Dendritic cell treated with granulocyte-macrophage colony-stimulating factor and Interleukin-4, amounts not matched to agents 40 ng/mL and 50 ng/mL, for 4 days (primary cell): ENCODE data around the gene CDC14A.
A peak's percentile ranks its signal among the peaks of the same experiment; 100 is the strongest.

Source experiments
- H3K27ac Mint-ChIP-seq: one replicate; pipeline ENCODE4 v1.8.0; 2022; ENCODE audit warnings: mild to moderate bottlenecking, mixed read lengths
- H3K27me3 Mint-ChIP-seq: one replicate; pipeline ENCODE4 v1.8.0; 2022; ENCODE audit warnings: mild to moderate bottlenecking, mixed read lengths
- H3K36me3 Mint-ChIP-seq: one replicate; pipeline ENCODE4 v1.8.0; 2022; ENCODE audit warnings: low read depth, mixed read lengths
- H3K4me1 Mint-ChIP-seq: one replicate; pipeline ENCODE4 v1.8.0; 2022; ENCODE audit warnings: low read depth, mixed read lengths
- H3K4me3 Mint-ChIP-seq: one replicate; pipeline ENCODE4 v1.8.0; 2022; ENCODE audit warnings: mild to moderate bottlenecking, moderate library complexity, mixed read lengths
- H3K9me3 Mint-ChIP-seq: one replicate; pipeline ENCODE4 v1.8.0; 2022; ENCODE audit warnings: mixed read lengths
- intact Hi-C: fragments of 100-400 bp; cut with micrococcal nuclease; formaldehyde crosslinking; loops from one replicate; pipeline ENCODE4 v1.15.0; 2022

The CDC14A gene

GRCh38 chr1:100496896-100497295 is 144.6 kb downstream of the CDC14A start:
- H3K9me3 Mint-ChIP-seq: no peaks in the 10 kb centered on the region
- H3K4me3 Mint-ChIP-seq: no peak overlapping the region
- intact Hi-C loops: no loop called here
- H3K4me1 Mint-ChIP-seq: peaks cover 9% of the 10 kb centered on the region
- H3K27ac Mint-ChIP-seq: no peak overlapping the region
- no peaks in the 10 kb centered on the region for H3K27me3 Mint-ChIP-seq
- peaks cover 53% of the 10 kb centered on the region for H3K36me3 Mint-ChIP-seq

GRCh38 chr1:100497796-100498195 is 145.5 kb downstream of the CDC14A start:
- no peaks in the 10 kb centered on the region for H3K27me3 Mint-ChIP-seq
- H3K36me3 Mint-ChIP-seq: peaks cover 54% of the 10 kb centered on the region
- intact Hi-C loops: no loop called here
- H3K9me3 Mint-ChIP-seq: no peaks in the 10 kb centered on the region
- peaks cover 9% of the 10 kb centered on the region for H3K4me1 Mint-ChIP-seq
- H3K4me3 Mint-ChIP-seq: no peak overlapping the region
- no peak overlapping the region for H3K27ac Mint-ChIP-seq

GRCh38 chr1:100499194-100499811 is 147.0 kb downstream of the CDC14A start:
- peaks cover 57% of the 10 kb centered on the region for H3K36me3 Mint-ChIP-seq
- peaks cover 9% of the 10 kb centered on the region for H3K4me1 Mint-ChIP-seq
- H3K27me3 Mint-ChIP-seq: no peaks in the 10 kb centered on the region

GRCh38 chr1:100502052-100502792 is 149.9 kb downstream of the CDC14A start:
- Mint-ChIP-seq H3K27ac (no peak overlapping the region), H3K4me1 (peaks cover 14% of the 10 kb centered on the region), H3K4me3 (no peak overlapping the region), H3K36me3 (peaks cover 54% of the 10 kb centered on the region), H3K27me3 (no peaks in the 10 kb centered on the region), H3K9me3 (peaks cover 7% of the 10 kb centered on the region)
- intact Hi-C loops: no loop called here

More at GRCh38 chr1:100499194-100499811, 147.0 kb downstream of the CDC14A start:
- Mint-ChIP-seq H3K4me3 (no peak overlapping the region), H3K9me3 (no peaks in the 10 kb centered on the region), H3K27ac (no peak overlapping the region)
- intact Hi-C loops: no loop called here

- no peak overlapping the region for H3K4me3 Mint-ChIP-seq
- no peak overlapping the region for H3K27ac Mint-ChIP-seq
- no peaks in the 10 kb centered on the region for H3K27me3 Mint-ChIP-seq
- peaks cover 39% of the 10 kb centered on the region for H3K36me3 Mint-ChIP-seq
- H3K4me1 Mint-ChIP-seq: peaks cover 5% of the 10 kb centered on the region
- peaks cover 7% of the 10 kb centered on the region for H3K9me3 Mint-ChIP-seq
- intact Hi-C loops: no loop called here
Observed at GRCh38 chr1:100506217-100506616, 153.9 kb downstream of the CDC14A start.

- H3K27ac Mint-ChIP-seq: no peak overlapping the region
- H3K4me3 Mint-ChIP-seq: no peak overlapping the region
- intact Hi-C loops: no loop called here
- peaks cover 4% of the 10 kb centered on the region for H3K4me1 Mint-ChIP-seq
- peaks cover 5% of the 10 kb centered on the region for H3K9me3 Mint-ChIP-seq
- H3K27me3 Mint-ChIP-seq: no peaks in the 10 kb centered on the region
- H3K36me3 Mint-ChIP-seq: peaks cover 37% of the 10 kb centered on the region
Observed at GRCh38 chr1:100510451-100510850, 158.1 kb downstream of the CDC14A start.

GRCh38 chr1:100511058-100511457 is 158.8 kb downstream of the CDC14A start:
- H3K36me3 Mint-ChIP-seq: peaks cover 33% of the 10 kb centered on the region
- peaks cover 9% of the 10 kb centered on the region for H3K4me1 Mint-ChIP-seq
- no peak overlapping the region for H3K27ac Mint-ChIP-seq
- intact Hi-C loops: no loop called here
- no peaks in the 10 kb centered on the region for H3K9me3 Mint-ChIP-seq
- no peak overlapping the region for H3K4me3 Mint-ChIP-seq
- H3K27me3 Mint-ChIP-seq: no peaks in the 10 kb centered on the region

GRCh38 chr1:100511773-100512172 is 159.5 kb downstream of the CDC14A start:
- peaks cover 31% of the 10 kb centered on the region for H3K36me3 Mint-ChIP-seq
- peaks cover 11% of the 10 kb centered on the region for H3K4me1 Mint-ChIP-seq
- no peak overlapping the region for H3K4me3 Mint-ChIP-seq
- H3K27me3 Mint-ChIP-seq: no peaks in the 10 kb centered on the region
- intact Hi-C loops: no loop called here
- H3K9me3 Mint-ChIP-seq: no peaks in the 10 kb centered on the region
- H3K27ac Mint-ChIP-seq: no peak overlapping the region

- H3K27me3 Mint-ChIP-seq: no peaks in the 10 kb centered on the region
- no peaks in the 10 kb centered on the region for H3K9me3 Mint-ChIP-seq
- intact Hi-C loops: no loop called here
- no peak overlapping the region for H3K27ac Mint-ChIP-seq
- no peak overlapping the region for H3K4me3 Mint-ChIP-seq
- peaks cover 17% of the 10 kb centered on the region for H3K4me1 Mint-ChIP-seq
- H3K36me3 Mint-ChIP-seq: peaks cover 24% of the 10 kb centered on the region
Observed at GRCh38 chr1:100512803-100513352, 160.6 kb downstream of the CDC14A start.

GRCh38 chr1:100516857-100517256 is 164.6 kb downstream of the CDC14A start:
- Mint-ChIP-seq H3K27ac (no peak overlapping the region), H3K36me3 (peaks cover 8% of the 10 kb centered on the region), H3K4me3 (no peak overlapping the region), H3K9me3 (no peaks in the 10 kb centered on the region), H3K27me3 (no peaks in the 10 kb centered on the region), H3K4me1 (peaks cover 20% of the 10 kb centered on the region)
- intact Hi-C loops: no loop called here

- Mint-ChIP-seq H3K9me3 (no peaks in the 10 kb centered on the region), H3K4me3 (no peak overlapping the region), H3K27me3 (no peaks in the 10 kb centered on the region), H3K27ac (no peak overlapping the region), H3K4me1 (peaks cover 23% of the 10 kb centered on the region), H3K36me3 (peaks cover 8% of the 10 kb centered on the region)
- intact Hi-C loops: no loop called here
Observed at GRCh38 chr1:100517515-100517914, 165.2 kb downstream of the CDC14A start.

GRCh38 chr1:100518023-100518422 is 165.7 kb downstream of the CDC14A start:
- no peaks in the 10 kb centered on the region for H3K9me3 Mint-ChIP-seq
- H3K4me3 Mint-ChIP-seq: no peak overlapping the region
- H3K36me3 Mint-ChIP-seq: peaks cover 8% of the 10 kb centered on the region
- intact Hi-C loops: no loop called here
- H3K27me3 Mint-ChIP-seq: no peaks in the 10 kb centered on the region
- peaks cover 28% of the 10 kb centered on the region for H3K4me1 Mint-ChIP-seq
- H3K27ac Mint-ChIP-seq: no peak overlapping the region

GRCh38 chr1:100523038-100523652 is 170.8 kb downstream of the CDC14A start:
- Mint-ChIP-seq H3K27ac (peak overlapping the region; percentile 74), H3K27me3 (no peaks in the 10 kb centered on the region), H3K9me3 (peaks cover 10% of the 10 kb centered on the region), H3K4me1 (peaks cover 26% of the 10 kb centered on the region), H3K36me3 (peaks cover 6% of the 10 kb centered on the region), H3K4me3 (no peak overlapping the region)
- intact Hi-C loops: no loop called here

GRCh38 chr1:100524355-100524754 is 172.0 kb downstream of the CDC14A start:
- H3K4me3 Mint-ChIP-seq: no peak overlapping the region
- intact Hi-C loops: no loop called here
- no peaks in the 10 kb centered on the region for H3K27me3 Mint-ChIP-seq
- peaks cover 25% of the 10 kb centered on the region for H3K4me1 Mint-ChIP-seq
- H3K9me3 Mint-ChIP-seq: peaks cover 10% of the 10 kb centered on the region
- no peak overlapping the region for H3K27ac Mint-ChIP-seq
- H3K36me3 Mint-ChIP-seq: peaks cover 6% of the 10 kb centered on the region
